Naive thymus-derived CD4-positive, alpha-beta T cell (primary cell): ENCODE results near the gene MRPL24. TPM values are rescaled to one million over a fixed set of nuclear protein-coding genes. Genes with fewer than 3 reads are reported as not detected.

ENCODE experiments used
- ATAC-seq: fragments of 150-1000 bp; cut with Tn5 transposase; 2 replicates; pipeline ENCODE4 v1.10.0; 2021; ENCODE audit warnings: mild to moderate bottlenecking, moderate library complexity
- CTCF ChIA-PET: fragments of 350-600 bp; sonication (Branson Sonifier 250); formaldehyde crosslinking; loops from one replicate; lab custom pipeline; 2021; ENCODE audit warnings: antibody characterized with exemption; lab: Charles Lee
- POLR2A ChIA-PET: fragments of 350-600 bp; sonication (Branson Sonifier 250); formaldehyde crosslinking; loops from one replicate; lab custom pipeline; 2021; ENCODE audit warnings: antibody characterized with exemption, inconsistent platforms; lab: Charles Lee
- DNase-seq, 9 donors: peaks; one replicate each; pipeline versions ENCODE4 v3.0.0 to v3.0.0-alpha.2; 2020 to 2022; ENCODE audit warnings: mixed read lengths in 1 of 9
- H3K27ac ChIP-seq: one replicate; pipeline ENCODE4 v1.7.0; 2013; ENCODE audit warnings: mild to moderate bottlenecking, low read depth, low read length, moderate library complexity
- H3K27me3 ChIP-seq, 2 donors: one replicate each; pipeline ENCODE4 v1.7.0; 2013; ENCODE audit warnings: low read length in 2 of 2, mild to moderate bottlenecking in 2 of 2, moderate library complexity in 2 of 2; ENCODE audit not compliant: control insufficient read depth in 2 of 2, insufficient read depth in 2 of 2
- H3K36me3 ChIP-seq, 3 experiments: 1 replicate in 2 of 3; 2 replicates in 1 of 3; pipeline ENCODE4 v1.7.0; 2013; ENCODE audit warnings: low read length in 3 of 3, mild to moderate bottlenecking in 3 of 3, moderate library complexity in 1 of 3; ENCODE audit not compliant: insufficient read depth in 3 of 3, control insufficient read depth in 2 of 3
- H3K4me1 ChIP-seq, 2 donors: one replicate each; pipeline ENCODE4 v1.7.0; 2013; ENCODE audit warnings: low read length in 2 of 2, mild to moderate bottlenecking in 2 of 2, moderate library complexity in 1 of 2; ENCODE audit not compliant: control insufficient read depth in 2 of 2, insufficient read depth in 2 of 2
- H3K4me3 ChIP-seq: 2 replicates; pipeline ENCODE4 v1.7.0; 2013; ENCODE audit warnings: mild to moderate bottlenecking, low read length
- H3K9me3 ChIP-seq, 3 experiments: 1 replicate in 2 of 3; 2 replicates in 1 of 3; pipeline ENCODE4 v1.7.0; 2013; ENCODE audit warnings: low read length in 3 of 3; ENCODE audit not compliant: control insufficient read depth in 2 of 3
- H3K27ac Mint-ChIP-seq, 9 donors: one replicate each; pipeline ENCODE4 v1.8.0; 2020 to 2022; ENCODE audit warnings: mixed read lengths in 9 of 9, mild to moderate bottlenecking in 8 of 9, moderate library complexity in 5 of 9, inconsistent platforms in 2 of 9
- H3K27me3 Mint-ChIP-seq, 5 donors: one replicate each; pipeline ENCODE4 v1.8.0; 2021 to 2022; ENCODE audit warnings: mixed read lengths in 5 of 5, mild to moderate bottlenecking in 1 of 5
- H3K36me3 Mint-ChIP-seq, 5 donors: one replicate each; pipeline ENCODE4 v1.8.0; 2020 to 2022; ENCODE audit warnings: mixed read lengths in 5 of 5, mild to moderate bottlenecking in 3 of 5, inconsistent platforms in 1 of 5
- H3K4me1 Mint-ChIP-seq, 7 donors: one replicate each; pipeline ENCODE4 v1.8.0; 2020 to 2022; ENCODE audit warnings: mixed read lengths in 7 of 7, mild to moderate bottlenecking in 3 of 7, inconsistent platforms in 1 of 7
- H3K4me3 Mint-ChIP-seq, 10 donors: one replicate each; pipeline ENCODE4 v1.8.0; 2020 to 2022; ENCODE audit warnings: mild to moderate bottlenecking in 10 of 10, mixed read lengths in 10 of 10, moderate library complexity in 6 of 10, inconsistent platforms in 2 of 10
- H3K9me3 Mint-ChIP-seq, 11 donors: one replicate each; pipeline ENCODE4 v1.8.0; 2020 to 2022; ENCODE audit warnings: mixed read lengths in 11 of 11, mild to moderate bottlenecking in 4 of 11, inconsistent platforms in 1 of 11, moderate library complexity in 1 of 11
- intact Hi-C, 2 donors: fragments of 100-400 bp; cut with micrococcal nuclease; formaldehyde crosslinking; loops; one replicate each; pipeline ENCODE4 v1.15.1; 2023
- polyA plus RNA-seq, 2 donors: library from polyadenylated mRNA; unstranded; fragments of 300-500 nt; fragmentation: Illumina TruSeq; gene quantifications; one replicate each; pipeline ENCODE4 v1.2.3, GENCODE V29; 2021
- total RNA-seq, 6 experiments: library from RNA in 5 of 6; stranded (reverse) in 5 of 6; gene quantifications; 1 replicate in 5 of 6; 2 replicates in 1 of 6; pipeline ENCODE4 v1.2.3 and lab custom pipeline; 2021 to 2026

MRPL24 gene
- 10 to 100 TPM; 19.1 to 68.9 (median 47.2) TPM for total RNA-seq
- polyA plus RNA-seq = 10 to 100 TPM; 86.3 to 98.0 TPM
- 12.7 reads per million, percentile 40 among the genes with 10 or more reads in this experiment for total RNA-seq (lab: John Stamatoyannopoulos, UW)

GRCh38 chr1:156740741-156741480 lies at the start of gene MRPL24:
TSS of gene MRPL24 (minus strand) at chr1:156741088. CDS start at chr1:156738704, 2,384 bp downstream.
- DNase-seq (peak; percentile 84 to 99 (median 98)), ATAC-seq (peak; percentile 95)
- intact Hi-C loops = loop anchor here (1.0 to 10.0 kb wide), 12 partner anchors 10 to 686 kb away; partner anchors contain the start of genes HDGF (in 2 of the 2), ISG20L2 (in 2 of the 2), METTL25B (in 2 of the 2) and PRCC (in 2 of the 2)
- no peaks in the 10 kb centered on the region for H3K27me3 ChIP-seq
- Mint-ChIP-seq H3K9me3 (peaks cover 0 to 1% (median 0%) of the 10 kb centered on the region in 11 donors), H3K4me1 (peaks cover 23 to 49% (median 40%) of the 10 kb centered on the region in 7 donors), H3K27ac (peak within 1 kb of the TSS; percentile 86 to 99 (median 98)), H3K27me3 (no peaks in the 10 kb centered on the region), H3K36me3 (peaks cover 2 to 29% (median 18%) of the 10 kb centered on the region in 5 donors), H3K4me3 (peak within 1 kb of the TSS; percentile 94 to 99 (median 98))
- H3K36me3 ChIP-seq = peaks cover 0 to 57% (median 13%) of the 10 kb centered on the region in 3 experiments
- peak within 1 kb of the TSS; percentile 79 for H3K4me3 ChIP-seq
- H3K4me1 ChIP-seq = peaks cover 17 to 20% of the 10 kb centered on the region in 2 donors
- H3K9me3 ChIP-seq = no peaks in the 10 kb centered on the region
- H3K27ac ChIP-seq = peak within 1 kb of the TSS; percentile 90
- CTCF ChIA-PET = interaction anchor here (0.6 to 1.9 kb wide), 9 partner anchors 12 to 150 kb away, joined by 3 to 10 read pairs (median 3); partner anchors contain the start of genes ISG20L2, METTL25B and PRCC
- POLR2A ChIA-PET = interaction anchor here (0.6 to 4.6 kb wide), 17 partner anchors 10 to 528 kb away, joined by 3 to 77 read pairs (median 4); partner anchors contain the start of genes CRABP2, GPATCH4, HDGF and ISG20L2

GRCh38 chr1:156789621-156790318 lies 48.9 kb upstream of the MRPL24 start:
- Mint-ChIP-seq H3K27me3 (no peaks in the 10 kb centered on the region), H3K4me1 (peaks cover 0 to 21% (median 6%) of the 10 kb centered on the region in 7 donors), H3K4me3 (no peak overlapping the region), H3K27ac (peak overlapping the region in 3 of 9 donors; percentile 5 to 70 (median 21)), H3K36me3 (peaks cover 3 to 54% (median 21%) of the 10 kb centered on the region in 5 donors), H3K9me3 (no peaks in the 10 kb centered on the region)
- ATAC-seq (no peak), DNase-seq (no peak)
- ChIA-PET POLR2A (no interaction called here), CTCF (interaction anchor here (0.7 to 1.5 kb wide), 5 partner anchors 8 to 100 kb away, joined by 3 to 9 read pairs (median 4); no protein-coding TSS in a partner anchor)
- no peak overlapping the region for H3K27ac ChIP-seq
- intact Hi-C loops = no loop called here
- H3K9me3 ChIP-seq = no peaks in the 10 kb centered on the region
- no peaks in the 10 kb centered on the region for H3K27me3 ChIP-seq
- H3K4me1 ChIP-seq = no peaks in the 10 kb centered on the region
- H3K36me3 ChIP-seq = peaks cover 0 to 77% (median 21%) of the 10 kb centered on the region in 3 experiments
- H3K4me3 ChIP-seq = no peak overlapping the region

GRCh38 chr1:156788136-156788535 lies 47.2 kb upstream of the MRPL24 start:
- Histone ChIP-seq H3K9me3 (no peaks in the 10 kb centered on the region), H3K27ac (no peak overlapping the region), H3K4me3 (no peak overlapping the region), H3K27me3 (no peaks in the 10 kb centered on the region), H3K4me1 (no peaks in the 10 kb centered on the region), H3K36me3 (peaks cover 5 to 72% (median 29%) of the 10 kb centered on the region in 3 experiments)
- no peak for ATAC-seq
- Mint-ChIP-seq H3K4me1 (peaks cover 0 to 21% (median 6%) of the 10 kb centered on the region in 7 donors), H3K27me3 (no peaks in the 10 kb centered on the region), H3K4me3 (no peak overlapping the region), H3K36me3 (peaks cover 0 to 46% (median 19%) of the 10 kb centered on the region in 5 donors), H3K9me3 (no peaks in the 10 kb centered on the region), H3K27ac (no peak overlapping the region)
- CTCF ChIA-PET = interaction anchor here (0.7 kb wide), 1 partner anchor 18 kb away, joined by 5 read pairs; no protein-coding TSS in a partner anchor
- POLR2A ChIA-PET = no interaction called here
- intact Hi-C loops = no loop called here
- no peak for DNase-seq

GRCh38 chr1:156786640-156787039 lies 45.8 kb upstream of the MRPL24 start:
- H3K4me3 ChIP-seq = no peak overlapping the region
- peaks cover 0 to 51% (median 26%) of the 10 kb centered on the region in 5 donors for H3K36me3 Mint-ChIP-seq
- H3K27me3 ChIP-seq = no peaks in the 10 kb centered on the region
- no peaks in the 10 kb centered on the region for H3K9me3 Mint-ChIP-seq
- peak overlapping the region in 1 of 10 donors; percentile 35 for H3K4me3 Mint-ChIP-seq
- peaks cover 5 to 23% (median 14%) of the 10 kb centered on the region in 7 donors for H3K4me1 Mint-ChIP-seq
- intact Hi-C loops = no loop called here
- no peak overlapping the region for H3K27ac ChIP-seq
- H3K4me1 ChIP-seq = no peaks in the 10 kb centered on the region
- peaks cover 5 to 72% (median 25%) of the 10 kb centered on the region in 3 experiments for H3K36me3 ChIP-seq
- CTCF ChIA-PET = interaction anchor here (1.0 kb wide), 1 partner anchor 13 kb away, joined by 3 read pairs; no protein-coding TSS in a partner anchor
- H3K27me3 Mint-ChIP-seq = no peaks in the 10 kb centered on the region
- ATAC-seq = peak; percentile 77
- H3K9me3 ChIP-seq = no peaks in the 10 kb centered on the region
- H3K27ac Mint-ChIP-seq = peak overlapping the region in 3 of 9 donors; percentile 9 to 71 (median 26)
- no peak for DNase-seq
- POLR2A ChIA-PET = no interaction called here

GRCh38 chr1:156785458-156785857 lies 44.6 kb upstream of the MRPL24 start:
- ChIA-PET CTCF (interaction anchor here (0.9 to 1.5 kb wide), 3 partner anchors 11 to 29 kb away, joined by 3 to 4 read pairs (median 3); no protein-coding TSS in a partner anchor), POLR2A (no interaction called here)
- Mint-ChIP-seq H3K36me3 (peaks cover 0 to 49% (median 34%) of the 10 kb centered on the region in 5 donors), H3K27ac (no peak overlapping the region), H3K27me3 (no peaks in the 10 kb centered on the region), H3K4me1 (peaks cover 12 to 31% (median 24%) of the 10 kb centered on the region in 7 donors), H3K4me3 (no peak overlapping the region), H3K9me3 (no peaks in the 10 kb centered on the region)
- intact Hi-C loops = no loop called here
- H3K4me3 ChIP-seq = no peak overlapping the region
- ATAC-seq = no peak
- DNase-seq = no peak
- peaks cover 5 to 66% (median 17%) of the 10 kb centered on the region in 3 experiments for H3K36me3 ChIP-seq
- H3K27ac ChIP-seq = no peak overlapping the region
- H3K4me1 ChIP-seq = no peaks in the 10 kb centered on the region
- no peaks in the 10 kb centered on the region for H3K9me3 ChIP-seq
- no peaks in the 10 kb centered on the region for H3K27me3 ChIP-seq
